T-helper 1 cell treated with Interleukin-12 subunit alpha and Interleukin-12 subunit beta and Interleukin-4 antibody, amounts not matched to agents 30 μg/mL and 1 μg/mL, for 36 hours (primary cell): ENCODE data around the gene HCAR3.
"Not testable (repeated sequence)": the region's sequence is repeated elsewhere in the genome, so short reads cannot be mapped to it uniquely, and the experiment has no call there.

Experiments
- H3K27ac Mint-ChIP-seq: one replicate; pipeline ENCODE4 v1.8.0; 2021; ENCODE audit warnings: mild to moderate bottlenecking, mixed read lengths
- H3K27me3 Mint-ChIP-seq: one replicate; pipeline ENCODE4 v1.8.0; 2021; ENCODE audit warnings: low read depth, mixed read lengths
- H3K36me3 Mint-ChIP-seq: one replicate; pipeline ENCODE4 v1.8.0; 2021; ENCODE audit warnings: low read depth, mixed read lengths
- H3K4me1 Mint-ChIP-seq: one replicate; pipeline ENCODE4 v1.8.0; 2021; ENCODE audit warnings: low read depth, mixed read lengths
- H3K4me3 Mint-ChIP-seq: one replicate; pipeline ENCODE4 v1.8.0; 2021; ENCODE audit warnings: mild to moderate bottlenecking, moderate library complexity, mixed read lengths
- H3K9me3 Mint-ChIP-seq: one replicate; pipeline ENCODE4 v1.8.0; 2021; ENCODE audit warnings: mixed read lengths

The HCAR3 gene

DNA sequence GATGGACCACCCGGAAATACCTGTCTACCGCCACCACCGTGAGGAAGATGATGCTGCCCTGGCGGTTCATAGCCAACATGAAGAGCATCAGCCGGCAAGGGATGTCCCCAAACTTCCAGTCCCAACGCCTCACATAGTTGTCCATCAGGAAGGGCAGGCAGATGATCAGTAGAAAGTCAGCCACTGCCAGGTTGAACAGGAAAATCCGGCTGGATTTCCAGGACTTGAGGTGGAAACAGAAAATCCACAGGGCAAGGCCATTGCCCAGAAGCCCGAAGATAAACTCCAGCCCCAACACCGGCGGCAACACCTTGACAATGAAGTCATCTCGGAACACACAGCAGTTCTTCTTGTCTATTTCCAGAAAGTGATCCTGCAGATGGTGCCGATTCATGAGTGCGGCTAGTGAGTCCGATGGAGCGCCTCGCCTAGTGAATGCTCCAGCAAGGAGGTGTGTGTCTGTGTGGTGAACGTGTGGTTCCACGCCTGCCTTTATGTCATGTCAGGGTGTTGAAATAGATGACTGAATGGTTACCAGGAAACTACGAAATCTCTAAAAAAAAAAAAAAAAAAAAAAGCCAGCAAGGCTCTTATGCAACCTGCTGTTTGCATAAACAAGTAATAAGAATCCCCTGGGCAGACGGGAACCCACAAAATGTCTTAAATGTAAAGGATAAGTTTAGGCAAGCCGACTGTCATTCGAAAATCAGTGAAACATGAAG is 13.6 kb downstream of the HCAR3 start, which contains the start of gene HCAR2:
Gene HCAR2, minus strand, starts transcription at position 468 of the 722 bp plus-strand sequence. Its CDS starts 74 bp downstream, at position 394.
- not testable (repeated sequence) for H3K4me3 Mint-ChIP-seq, H3K9me3 Mint-ChIP-seq, H3K27me3 Mint-ChIP-seq, H3K36me3 Mint-ChIP-seq, H3K27ac Mint-ChIP-seq, H3K4me1 Mint-ChIP-seq

DNA sequence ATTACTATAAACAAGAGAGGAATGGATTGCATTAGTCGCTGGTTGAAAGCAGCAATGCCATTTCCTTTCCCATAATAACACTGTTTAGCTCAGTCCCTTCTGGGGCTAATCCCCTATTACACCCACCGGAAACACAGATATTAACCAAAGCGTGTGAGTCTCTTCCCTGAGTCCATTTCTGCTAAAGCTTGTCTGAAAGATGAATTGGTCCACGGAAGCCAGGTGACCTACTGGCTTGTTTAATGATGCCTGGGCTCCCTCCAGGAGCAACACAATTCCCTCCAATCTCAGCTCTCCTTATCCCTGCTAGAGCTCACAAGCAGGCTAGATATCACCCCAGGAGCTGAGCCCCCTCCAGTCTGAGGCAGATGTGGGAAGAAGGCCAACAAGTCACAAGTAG is 15.1 kb downstream of the HCAR3 start:
- not testable (repeated sequence) for H3K27me3 Mint-ChIP-seq, H3K36me3 Mint-ChIP-seq, H3K4me1 Mint-ChIP-seq, H3K4me3 Mint-ChIP-seq, H3K27ac Mint-ChIP-seq, H3K9me3 Mint-ChIP-seq

DNA sequence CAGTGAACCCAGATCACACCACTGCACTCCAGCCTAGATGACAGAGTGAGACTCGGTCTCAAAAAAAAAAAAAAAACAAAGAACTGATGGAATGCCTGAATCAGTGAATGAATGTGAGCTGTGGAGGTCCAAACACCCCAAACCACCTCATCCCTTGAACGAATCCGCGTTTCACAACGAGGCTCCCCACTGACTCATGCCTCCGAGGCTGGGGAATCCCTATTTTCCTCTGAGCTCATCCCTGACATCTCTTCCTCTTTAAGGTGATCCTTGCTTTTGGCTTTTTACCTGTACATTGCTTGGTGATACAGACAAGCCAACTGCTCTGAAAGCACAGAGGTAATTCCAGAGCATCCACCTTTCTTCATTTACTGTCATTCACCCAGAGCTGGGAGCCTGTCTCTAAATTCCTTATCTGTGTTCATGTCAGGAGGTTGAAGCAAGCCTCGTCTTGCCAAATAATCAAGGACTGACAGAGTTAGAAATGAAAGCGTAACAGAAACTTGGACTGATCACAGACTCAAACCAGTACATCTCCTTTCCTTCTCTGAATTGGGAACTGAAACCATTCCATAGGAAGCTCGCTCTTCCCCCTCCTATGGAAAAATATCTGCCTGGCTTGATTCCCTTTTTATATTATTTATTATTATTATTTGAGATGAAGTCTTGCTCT is 16.4 kb downstream of the HCAR3 start:
- H3K27ac Mint-ChIP-seq, H3K9me3 Mint-ChIP-seq, H3K36me3 Mint-ChIP-seq, H3K27me3 Mint-ChIP-seq, H3K4me1 Mint-ChIP-seq, H3K4me3 Mint-ChIP-seq: not testable (repeated sequence)

DNA sequence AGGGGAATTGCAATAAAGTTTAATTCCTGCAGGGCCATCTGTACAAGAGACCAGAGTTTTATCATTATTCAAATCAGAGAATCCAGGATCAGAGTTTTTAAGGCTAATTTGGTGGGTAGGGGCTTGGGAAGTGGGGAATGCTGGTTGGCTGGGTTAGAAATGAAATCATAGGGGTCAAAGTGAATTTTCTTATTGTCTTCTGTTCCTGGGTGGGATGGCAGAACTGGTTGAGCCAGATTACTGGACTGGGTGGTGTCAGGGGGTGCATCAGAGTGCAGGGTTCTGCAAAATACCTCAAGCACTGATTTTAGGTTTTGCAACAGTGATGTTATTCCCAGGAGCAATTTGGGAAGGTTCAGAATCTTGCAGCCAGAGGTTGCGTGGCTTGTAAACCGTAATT is 19.7 kb downstream of the HCAR3 start:
- H3K9me3 Mint-ChIP-seq, H3K27me3 Mint-ChIP-seq, H3K27ac Mint-ChIP-seq, H3K36me3 Mint-ChIP-seq, H3K4me3 Mint-ChIP-seq, H3K4me1 Mint-ChIP-seq: not testable (repeated sequence)

DNA sequence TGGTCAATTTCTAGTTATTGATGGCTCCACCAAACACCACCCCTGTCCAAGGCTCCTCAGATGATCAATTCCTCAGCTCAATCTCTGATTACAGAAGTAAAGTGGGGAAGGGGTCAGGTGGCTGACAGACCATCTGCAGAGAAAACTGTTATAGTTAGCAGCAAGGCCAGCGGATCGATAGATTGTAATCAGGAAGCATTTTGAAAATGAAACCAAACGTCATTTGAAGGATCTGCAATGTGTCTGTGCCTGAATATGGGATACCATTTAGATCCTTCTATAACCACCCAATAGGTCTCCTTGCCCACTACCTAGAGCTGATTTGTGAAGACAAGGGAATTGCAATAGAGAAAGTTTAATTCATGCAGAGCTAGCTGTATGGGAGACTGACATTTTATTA is 25.0 kb downstream of the HCAR3 start:
- Mint-ChIP-seq H3K27me3 (no peaks in the 10 kb centered on the region), H3K4me3 (no peak overlapping the region), H3K4me1 (peaks cover 4% of the 10 kb centered on the region), H3K36me3 (no peaks in the 10 kb centered on the region), H3K27ac (no peak overlapping the region), H3K9me3 (no peaks in the 10 kb centered on the region)

DNA sequence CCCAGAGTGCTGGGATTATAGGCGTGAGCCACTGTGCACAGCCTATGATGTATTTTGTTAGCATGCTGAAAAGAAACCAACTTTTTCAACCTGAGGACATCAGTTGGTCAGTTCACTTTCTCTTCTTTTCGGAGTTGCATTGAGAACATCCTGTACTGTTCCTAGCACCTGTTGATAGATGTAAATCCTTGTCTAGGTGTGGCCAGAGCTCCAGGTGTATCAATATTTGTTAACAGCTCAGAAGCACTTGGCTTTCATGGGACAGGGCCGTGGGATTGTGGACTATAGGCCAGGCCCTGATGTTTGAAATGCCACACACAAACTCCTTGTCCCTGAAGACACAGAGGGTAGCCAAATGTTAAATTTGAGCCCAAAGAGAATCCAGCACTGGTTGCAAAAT is 28.3 kb downstream of the HCAR3 start:
- H3K36me3 Mint-ChIP-seq: no peaks in the 10 kb centered on the region
- H3K4me1 Mint-ChIP-seq: peaks cover 4% of the 10 kb centered on the region
- H3K27ac Mint-ChIP-seq: no peak overlapping the region
- no peaks in the 10 kb centered on the region for H3K9me3 Mint-ChIP-seq
- no peak overlapping the region for H3K4me3 Mint-ChIP-seq
- H3K27me3 Mint-ChIP-seq: no peaks in the 10 kb centered on the region

DNA sequence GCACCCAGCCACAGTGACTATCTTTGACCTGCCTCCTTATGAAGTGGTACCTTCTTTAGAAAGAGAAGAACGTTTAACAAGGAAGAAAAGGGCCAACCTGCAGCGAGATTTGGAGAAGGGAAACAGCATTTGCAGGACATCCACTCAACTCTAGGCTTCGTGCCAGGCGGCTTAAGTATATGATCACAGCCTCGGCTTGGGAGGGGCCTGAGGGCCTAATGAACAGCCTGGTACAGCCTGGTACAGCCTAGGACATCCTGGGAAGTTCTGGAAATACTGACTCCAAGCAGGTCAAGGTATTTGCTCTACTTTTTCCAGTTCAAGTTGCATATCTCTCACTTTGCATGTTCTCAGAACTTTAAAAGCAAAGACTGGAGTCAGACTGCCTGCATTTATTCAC is 29.5 kb downstream of the HCAR3 start:
- Mint-ChIP-seq H3K27me3 (no peaks in the 10 kb centered on the region), H3K4me3 (no peak overlapping the region)

DNA sequence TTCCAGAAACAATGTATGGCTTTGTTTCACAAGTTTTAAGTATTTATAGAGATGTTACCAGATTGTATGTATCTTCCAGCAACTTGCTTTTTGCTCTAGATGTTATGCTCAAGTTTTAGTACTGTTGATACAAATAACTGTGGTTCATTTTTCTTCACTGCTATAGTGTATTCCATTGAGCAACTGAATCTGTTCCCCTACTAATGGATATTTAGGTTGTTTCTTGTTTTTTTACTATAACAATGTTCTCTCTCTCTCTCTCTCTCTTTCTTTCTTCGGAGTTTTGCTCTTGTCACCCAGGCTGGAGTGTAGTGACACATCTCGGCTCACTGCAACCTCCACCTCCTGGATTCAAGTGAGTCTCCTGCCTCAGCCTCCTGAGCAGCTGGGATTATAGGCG is 30.1 kb downstream of the HCAR3 start:
- Mint-ChIP-seq H3K4me1 (peaks cover 2% of the 10 kb centered on the region), H3K36me3 (no peaks in the 10 kb centered on the region), H3K4me3 (no peak overlapping the region), H3K27ac (no peak overlapping the region), H3K27me3 (no peaks in the 10 kb centered on the region), H3K9me3 (no peaks in the 10 kb centered on the region)

More for the DNA sequence above, 29.5 kb downstream of the HCAR3 start:
- H3K9me3 Mint-ChIP-seq: no peaks in the 10 kb centered on the region
- H3K36me3 Mint-ChIP-seq: no peaks in the 10 kb centered on the region
- no peak overlapping the region for H3K27ac Mint-ChIP-seq
- peaks cover 4% of the 10 kb centered on the region for H3K4me1 Mint-ChIP-seq

DNA sequence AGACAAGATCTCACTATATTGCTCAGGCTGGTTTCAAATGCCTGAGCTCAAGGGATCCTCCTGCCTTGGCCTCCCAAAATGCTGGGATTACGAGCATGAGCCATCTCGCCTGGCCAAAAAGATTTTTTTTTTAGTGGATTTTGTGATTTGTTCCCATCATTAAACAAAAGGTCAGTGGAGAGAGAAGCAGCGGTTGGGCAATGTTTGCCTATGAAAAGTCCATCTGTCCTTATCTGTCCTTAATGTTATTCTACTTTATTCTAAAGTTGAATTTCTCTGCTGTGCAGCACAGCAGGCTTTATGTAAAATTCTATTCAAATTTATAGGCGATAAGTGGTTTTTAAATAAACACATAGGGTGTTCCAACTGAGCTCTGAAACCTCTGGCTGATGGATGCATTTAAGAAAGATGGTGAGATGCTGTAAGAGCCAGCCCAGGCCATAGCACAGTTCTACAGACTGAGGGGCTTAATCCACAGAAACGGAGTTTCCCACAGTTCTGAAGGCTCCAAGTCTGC is 32.3 kb downstream of the HCAR3 start:
- H3K36me3 Mint-ChIP-seq: no peaks in the 10 kb centered on the region
- H3K4me3 Mint-ChIP-seq: no peak overlapping the region
- H3K4me1 Mint-ChIP-seq: no peaks in the 10 kb centered on the region
- no peaks in the 10 kb centered on the region for H3K9me3 Mint-ChIP-seq
- no peak overlapping the region for H3K27ac Mint-ChIP-seq
- H3K27me3 Mint-ChIP-seq: no peaks in the 10 kb centered on the region

DNA sequence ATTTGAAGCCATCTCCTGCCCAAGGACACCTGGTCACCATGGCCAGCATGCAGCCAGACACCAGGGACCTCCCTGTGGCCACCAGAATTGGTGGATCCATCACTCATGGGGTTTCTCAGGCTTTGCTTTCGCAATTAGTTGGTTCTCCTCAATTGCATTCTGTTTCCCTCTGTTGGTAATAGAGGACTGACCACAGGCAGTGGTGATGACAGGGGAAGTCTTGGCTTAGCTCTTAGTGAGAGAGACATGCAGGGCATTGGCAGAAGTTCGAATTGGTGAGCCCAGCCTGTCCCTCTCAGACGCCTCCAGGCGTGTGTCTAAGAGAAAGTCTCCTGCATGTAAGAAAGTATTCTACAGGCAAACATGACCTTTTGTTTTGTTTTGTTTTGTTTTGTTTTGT is 34.8 kb downstream of the HCAR3 start:
- H3K27me3 Mint-ChIP-seq: no peaks in the 10 kb centered on the region
- no peak overlapping the region for H3K4me3 Mint-ChIP-seq

DNA sequence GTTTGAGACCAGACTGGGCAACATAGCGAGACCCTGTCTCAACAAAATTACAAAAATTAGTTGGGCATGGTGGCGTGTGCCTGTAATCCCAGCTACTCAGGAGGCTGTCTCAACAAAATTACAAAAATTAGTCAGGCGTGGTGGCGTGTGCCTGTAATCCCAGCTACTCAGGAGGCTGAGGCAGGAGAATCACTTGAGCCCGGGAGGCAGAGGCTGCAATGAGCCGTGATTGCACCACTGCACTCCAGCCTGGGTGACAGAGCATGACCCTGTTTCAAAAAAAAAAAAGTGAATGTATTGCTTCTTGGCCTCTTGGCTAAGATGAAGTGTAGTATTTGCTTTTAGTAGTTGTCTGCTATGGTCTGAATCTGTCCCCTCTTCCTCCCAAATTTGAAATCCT is 35.6 kb downstream of the HCAR3 start:
- H3K36me3 Mint-ChIP-seq, H3K9me3 Mint-ChIP-seq, H3K27me3 Mint-ChIP-seq, H3K4me1 Mint-ChIP-seq, H3K27ac Mint-ChIP-seq, H3K4me3 Mint-ChIP-seq: not testable (repeated sequence)

More for the DNA sequence above, 34.8 kb downstream of the HCAR3 start:
- Mint-ChIP-seq H3K36me3 (no peaks in the 10 kb centered on the region), H3K27ac (no peak overlapping the region), H3K9me3 (no peaks in the 10 kb centered on the region), H3K4me1 (no peaks in the 10 kb centered on the region)

DNA sequence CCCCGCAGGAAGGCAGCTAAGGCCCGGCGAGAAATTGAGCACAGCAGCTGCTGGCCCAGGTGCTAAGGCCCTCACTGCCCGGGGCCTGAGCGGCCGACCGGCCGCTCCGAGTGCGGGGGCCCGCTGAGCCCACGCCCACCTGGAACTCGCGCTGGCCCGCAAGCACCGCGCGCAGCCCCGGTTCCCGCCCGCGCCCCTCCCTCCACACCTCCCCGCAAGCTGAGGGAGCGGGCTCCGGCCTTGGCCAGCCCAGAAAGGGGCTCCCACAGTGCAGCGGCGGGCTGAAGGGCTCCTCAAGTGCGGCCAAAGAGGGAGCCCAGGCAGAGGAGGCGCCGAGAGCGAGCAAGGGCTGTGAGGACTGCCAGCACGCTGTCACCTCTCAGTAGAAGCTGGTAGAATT is 39.8 kb downstream of the HCAR3 start:
- H3K27ac Mint-ChIP-seq, H3K4me3 Mint-ChIP-seq, H3K36me3 Mint-ChIP-seq, H3K4me1 Mint-ChIP-seq, H3K9me3 Mint-ChIP-seq, H3K27me3 Mint-ChIP-seq: not testable (repeated sequence)

DNA sequence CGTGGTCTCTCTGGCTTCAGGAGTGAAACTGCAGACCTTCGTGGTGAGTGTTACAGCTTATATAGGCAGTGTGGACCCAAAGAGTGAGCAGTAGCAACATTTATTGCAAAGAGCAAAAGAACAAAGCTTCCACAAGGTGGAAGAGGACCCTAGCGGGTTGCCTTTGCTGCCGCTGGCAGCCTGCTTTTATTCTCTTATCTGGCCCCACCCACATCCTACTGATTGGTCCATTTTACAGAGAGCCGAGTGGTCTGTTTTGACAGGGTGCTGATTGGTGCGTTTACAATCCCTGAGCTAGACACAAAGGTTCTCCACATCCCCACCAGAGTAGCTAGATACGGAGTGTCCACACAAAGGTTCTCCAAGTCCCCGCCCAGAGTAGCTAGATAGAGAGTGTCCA is 40.6 kb downstream of the HCAR3 start:
- H3K27me3 Mint-ChIP-seq, H3K36me3 Mint-ChIP-seq: not testable (repeated sequence)

DNA sequence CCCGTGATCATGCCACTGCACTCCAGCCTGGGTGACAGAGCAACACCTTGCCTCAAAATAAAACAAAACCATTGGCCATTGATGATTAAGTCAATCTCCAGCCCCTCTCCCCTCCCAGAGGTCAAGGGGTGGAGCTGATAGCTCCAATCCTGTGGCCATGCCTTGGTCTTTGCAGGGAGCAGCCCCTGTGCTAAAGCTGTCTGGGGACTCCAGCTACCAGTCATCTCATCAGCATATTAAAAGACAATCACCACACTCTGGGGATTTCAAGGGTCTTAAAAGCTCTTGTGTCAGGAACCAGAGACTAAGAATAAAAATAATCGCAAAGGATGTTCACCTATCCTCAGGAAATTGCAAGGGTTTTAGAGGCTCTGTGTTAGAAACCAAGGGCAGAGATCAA is 44.1 kb downstream of the HCAR3 start:
- Mint-ChIP-seq H3K36me3 (no peaks in the 10 kb centered on the region), H3K4me3 (no peak overlapping the region), H3K27me3 (peaks cover 4% of the 10 kb centered on the region), H3K4me1 (no peaks in the 10 kb centered on the region), H3K9me3 (no peaks in the 10 kb centered on the region), H3K27ac (no peak overlapping the region)

More for the DNA sequence above, 40.6 kb downstream of the HCAR3 start:
- H3K4me3 Mint-ChIP-seq, H3K9me3 Mint-ChIP-seq, H3K27ac Mint-ChIP-seq, H3K4me1 Mint-ChIP-seq: not testable (repeated sequence)

DNA sequence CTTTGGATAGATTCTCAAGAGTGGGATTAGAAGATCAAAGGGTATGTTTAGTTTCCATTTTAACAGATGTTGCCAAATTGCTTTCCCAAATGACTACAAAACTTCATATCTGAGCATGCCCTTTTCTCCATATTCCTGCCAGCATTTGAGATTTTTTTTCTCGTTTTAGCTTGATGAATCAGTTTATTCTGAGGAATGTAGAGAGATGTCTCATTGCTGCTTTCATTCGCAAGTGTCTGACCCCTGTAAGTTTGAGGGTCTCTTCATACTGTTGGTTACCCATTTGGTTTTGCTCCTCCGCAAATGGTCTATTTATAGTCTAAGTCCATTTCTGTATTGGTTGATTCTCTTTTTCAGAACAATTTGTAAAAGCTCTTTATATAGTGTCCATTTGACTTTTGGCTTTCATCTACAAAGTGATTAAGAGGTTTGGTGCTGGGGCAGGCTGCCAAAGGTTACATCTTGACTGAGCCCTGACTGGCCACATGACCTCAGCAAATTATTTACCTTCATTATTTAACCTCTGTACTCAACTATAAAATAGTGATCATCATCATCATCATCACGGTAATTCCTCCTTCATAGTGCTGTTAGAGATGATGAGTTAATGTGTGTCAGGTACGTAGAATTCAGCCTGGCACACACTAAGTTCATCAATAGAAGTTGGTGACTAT is 47.1 kb downstream of the HCAR3 start:
- Mint-ChIP-seq H3K27me3 (peaks cover 4% of the 10 kb centered on the region), H3K27ac (no peak overlapping the region), H3K4me3 (no peak overlapping the region), H3K9me3 (no peaks in the 10 kb centered on the region), H3K4me1 (no peaks in the 10 kb centered on the region), H3K36me3 (no peaks in the 10 kb centered on the region)
